GM13977 (cell line): ENCODE data around the gene KBTBD12.

ENCODE experiments used
- DNase-seq: peaks from one replicate; pipeline ENCODE4 v3.0.0; 2012; ENCODE audit warnings: low spot score
- CTCF ChIP-seq: IDR thresholded peaks from 2 replicates; pipeline ENCODE4 v1.5.1; 2012; ENCODE audit warnings: mild to moderate bottlenecking, control low read depth; ENCODE audit not compliant: insufficient read depth; ENCODE audit errors: extremely low read depth, missing control alignments
- in situ Hi-C: fragments of 300-500 bp; cut with MboI; formaldehyde crosslinking; loops from one replicate; pipeline ENCODE4 v1.12.0; 2022; ENCODE audit warnings: low sequenced_read_pairs, low pct_unique_long_range_greater_than_20kb, mixed read lengths, inconsistent platforms; ENCODE audit not compliant: unreplicated experiment

Gene KBTBD12

GRCh38 chr3:127959041-127959440 is 44.0 kb downstream of the KBTBD12 start:
- DNase-seq = no peak
- in situ Hi-C loops = no loop called here
- TF ChIP-seq CTCF = no peak

- DNase-seq = peak; percentile 29
- peak; percentile 78 for TF ChIP-seq CTCF
- in situ Hi-C loops = loop anchor here (10.0 kb wide), 1 partner anchor 305 kb away; no protein-coding TSS in a partner anchor
These were observed 44.8 kb downstream of the KBTBD12 start for GRCh38 chr3:127959873-127960272.

GRCh38 chr3:127960421-127960965 is 45.5 kb downstream of the KBTBD12 start:
- no peak for DNase-seq
- in situ Hi-C loops = loop anchor here (10.0 kb wide), 1 partner anchor 306 kb away; no protein-coding TSS in a partner anchor
- TF ChIP-seq CTCF = no peak

GRCh38 chr3:127961124-127961523 is 46.1 kb downstream of the KBTBD12 start:
- DNase-seq = no peak
- in situ Hi-C loops = loop anchor here (10.0 kb wide), 1 partner anchor 306 kb away; no protein-coding TSS in a partner anchor
- no peak for TF ChIP-seq CTCF

- in situ Hi-C loops = loop anchor here (10.0 kb wide), 1 partner anchor 307 kb away; no protein-coding TSS in a partner anchor
- DNase-seq = no peak
- TF ChIP-seq CTCF = no peak
These were observed 46.9 kb downstream of the KBTBD12 start for GRCh38 chr3:127961963-127962362.

GRCh38 chr3:127962937-127963336 is 47.9 kb downstream of the KBTBD12 start:
- in situ Hi-C loops = loop anchor here (10.0 kb wide), 1 partner anchor 308 kb away; no protein-coding TSS in a partner anchor
- DNase-seq = no peak
- TF ChIP-seq CTCF = no peak
